ENCODE measurements around the gene INPP4B.

The INPP4B gene

DNA sequence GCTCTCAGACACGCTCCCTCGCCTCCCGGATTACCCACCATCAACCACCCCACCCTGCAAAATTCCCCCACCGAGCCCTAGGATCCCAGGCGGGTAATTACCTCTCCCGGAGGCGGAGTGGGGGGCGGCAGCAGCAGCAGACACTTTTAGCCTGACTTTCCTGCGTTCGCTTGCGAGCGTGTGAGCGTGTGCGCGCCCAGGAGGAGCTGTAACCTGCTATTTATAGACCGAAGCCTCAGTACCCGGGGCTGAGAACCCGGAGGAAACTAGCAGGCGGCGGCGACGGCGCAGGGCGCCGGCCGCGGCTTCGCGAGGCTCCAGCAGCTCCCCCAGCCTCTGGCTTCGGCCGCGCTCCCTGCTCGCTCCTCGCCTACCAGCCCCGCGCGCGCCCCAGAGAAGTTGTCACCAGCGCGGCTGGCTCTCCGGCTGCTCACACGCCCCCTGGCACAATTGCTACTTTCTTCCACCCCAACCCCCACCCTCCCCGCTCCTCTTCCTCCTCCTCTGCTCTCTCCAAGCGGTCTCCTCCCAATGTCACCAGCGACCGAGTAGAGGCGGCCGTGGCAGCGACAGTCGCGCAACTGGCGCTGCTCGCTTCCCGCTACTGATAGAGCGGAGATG, at the start of gene INPP4B:
TSS of gene INPP4B (minus strand) at position 194 of the 621 bp plus-strand sequence.
- DNase-seq = no peak

DNA sequence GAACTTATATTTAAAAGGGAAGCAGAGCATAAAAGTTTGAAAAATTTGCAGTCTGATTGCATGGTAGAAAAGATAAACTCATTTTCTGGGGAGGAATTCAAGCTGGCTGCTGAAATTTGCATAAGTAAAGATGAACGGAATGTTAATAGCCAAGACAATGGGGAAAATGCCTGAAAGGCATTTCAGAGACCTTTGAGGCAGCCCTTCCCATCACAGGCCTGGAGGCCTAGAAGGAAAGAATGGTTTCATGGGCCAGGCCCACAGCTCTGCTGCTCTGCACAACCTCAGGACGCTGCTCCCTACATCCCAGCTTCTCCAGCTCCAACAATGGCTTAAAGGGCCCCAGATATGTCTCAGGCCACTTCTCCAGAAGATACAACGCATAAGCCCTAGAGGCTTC, 46.9 kb upstream of the INPP4B start:
- DNase-seq = no peak

DNA sequence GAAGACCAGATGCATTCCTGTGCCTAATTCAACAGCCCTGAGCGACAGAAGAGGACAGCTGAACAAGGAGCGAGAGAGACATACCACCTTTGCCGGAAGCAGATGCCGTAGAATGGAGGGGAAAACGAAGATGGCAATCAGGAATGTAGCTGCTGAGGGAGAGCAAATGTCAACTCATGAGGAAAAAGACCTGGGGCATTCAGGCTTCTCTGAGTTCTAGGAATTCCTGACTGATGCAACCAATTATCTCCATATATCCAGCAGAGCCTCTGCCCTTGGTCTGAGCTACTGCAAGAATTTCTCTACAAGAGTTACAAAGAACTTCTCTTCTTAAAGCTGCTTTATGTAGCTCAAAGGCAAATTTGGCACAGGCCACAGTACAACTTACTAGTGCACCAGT, 40.5 kb upstream of the INPP4B start:
- DNase-seq = no peak

DNA sequence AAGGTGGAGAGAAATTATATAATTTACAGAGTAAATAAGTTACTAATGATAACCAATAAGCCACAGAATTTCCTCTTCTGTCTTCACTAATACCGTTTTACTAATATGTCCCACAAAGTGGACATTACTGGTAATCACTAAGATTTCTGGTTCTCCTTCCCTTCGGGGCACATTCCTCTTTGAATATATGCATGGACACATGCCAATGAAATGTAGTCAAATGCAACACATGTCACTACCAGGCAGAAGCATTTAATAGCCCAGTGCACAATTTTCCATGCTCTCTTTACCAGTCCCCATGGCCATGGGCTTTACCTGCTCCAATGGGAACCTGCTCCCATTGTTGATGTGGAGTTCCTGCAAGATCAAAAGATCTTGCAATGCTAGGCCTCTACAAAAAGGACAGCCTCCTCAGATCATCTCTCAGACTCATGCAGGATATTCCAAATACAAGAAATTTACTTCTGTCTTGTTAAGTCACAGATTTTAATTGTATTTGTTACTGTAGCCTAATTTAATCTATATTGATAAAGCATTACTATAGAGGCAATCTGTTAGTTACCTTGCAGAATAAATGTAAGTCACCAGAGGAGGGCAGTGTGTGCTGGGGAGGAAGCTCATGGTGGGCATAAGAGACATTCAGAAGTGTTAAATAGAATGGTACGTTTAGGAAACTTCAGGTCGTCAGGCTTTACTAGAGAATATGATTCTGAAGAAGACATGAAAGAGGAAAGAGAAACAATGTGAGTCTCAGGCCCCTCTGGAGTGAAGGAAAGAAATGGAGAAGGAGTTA, 37.1 kb upstream of the INPP4B start:
- DNase-seq = no peak

DNA sequence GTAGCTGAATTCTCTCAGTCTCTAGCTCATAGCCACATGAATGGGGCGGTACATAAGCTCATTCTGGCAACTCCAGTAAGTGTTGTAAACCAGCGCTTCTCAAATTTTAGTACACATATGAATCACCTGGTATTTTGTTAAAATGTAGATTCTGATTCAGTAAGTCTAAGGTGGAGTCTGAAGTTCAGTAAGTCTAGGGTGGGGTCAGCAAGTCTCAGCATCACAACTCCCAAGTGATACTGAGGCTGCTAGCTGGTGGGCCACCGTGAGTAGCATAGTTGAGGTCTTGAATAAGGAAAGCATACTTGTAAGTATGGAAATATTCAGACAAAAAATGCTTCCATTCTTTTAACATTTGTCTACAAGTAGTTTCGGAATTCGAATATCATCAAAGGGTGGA, 36.1 kb upstream of the INPP4B start:
- DNase-seq = no peak

DNA sequence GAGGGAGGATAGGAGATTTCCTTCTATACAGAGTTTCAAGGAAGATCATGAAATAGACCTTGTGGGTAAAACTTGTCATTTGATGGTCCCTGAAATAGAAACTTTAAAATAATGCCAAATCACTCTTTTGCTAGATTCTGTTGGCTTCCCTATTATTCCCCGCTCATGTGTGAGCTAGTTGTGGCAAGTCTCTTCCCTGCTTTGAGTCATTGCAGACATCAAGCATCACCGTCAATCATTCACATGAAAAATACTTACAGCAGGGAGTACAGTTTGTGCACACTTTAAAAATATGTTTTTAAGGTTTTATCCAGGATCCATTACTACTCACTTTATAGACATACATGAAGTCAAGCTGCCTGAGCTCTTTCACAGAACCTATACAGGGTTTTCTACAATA, 35.2 kb upstream of the INPP4B start:
- no peak for DNase-seq

DNA sequence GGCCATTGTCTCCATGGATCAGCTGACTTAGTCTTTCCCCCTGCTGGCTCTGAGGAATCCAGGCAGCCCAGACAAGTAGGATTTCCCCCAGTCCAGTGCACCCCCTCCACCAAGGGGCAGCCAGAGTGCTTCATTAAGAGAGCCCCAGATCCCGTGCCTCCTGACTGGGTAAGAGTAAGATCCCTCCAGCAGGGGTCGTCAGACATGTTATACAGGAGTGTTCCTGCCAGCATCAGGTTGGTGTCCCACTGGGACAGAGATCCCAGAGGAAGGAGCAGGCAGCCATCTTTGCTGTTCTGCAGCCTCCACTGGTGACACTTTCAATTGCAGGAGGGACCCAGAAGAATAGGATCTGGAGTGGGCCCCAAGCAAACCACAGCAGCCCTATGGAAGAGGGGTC, 29.0 kb upstream of the INPP4B start:
- no peak for DNase-seq

DNA sequence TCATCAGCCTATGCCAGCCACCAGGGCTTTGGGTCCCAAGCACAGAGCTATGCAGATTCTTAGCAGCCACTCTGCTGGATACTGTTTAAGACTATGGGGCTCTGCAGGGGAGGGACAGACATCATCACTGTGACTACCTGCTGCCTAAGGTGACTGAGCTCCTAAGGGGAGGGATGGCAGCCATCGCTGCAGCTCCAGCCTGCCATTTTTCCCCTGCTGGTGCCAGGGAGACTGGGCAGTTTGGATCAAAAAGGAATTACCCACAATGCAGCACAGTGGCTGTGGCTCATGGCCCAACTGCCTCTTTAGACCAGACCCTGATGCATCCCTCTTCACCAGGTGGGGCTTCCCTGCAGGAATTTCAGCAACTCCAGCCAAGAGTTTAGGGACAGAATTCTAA, 28.6 kb upstream of the INPP4B start:
- DNase-seq = no peak

DNA sequence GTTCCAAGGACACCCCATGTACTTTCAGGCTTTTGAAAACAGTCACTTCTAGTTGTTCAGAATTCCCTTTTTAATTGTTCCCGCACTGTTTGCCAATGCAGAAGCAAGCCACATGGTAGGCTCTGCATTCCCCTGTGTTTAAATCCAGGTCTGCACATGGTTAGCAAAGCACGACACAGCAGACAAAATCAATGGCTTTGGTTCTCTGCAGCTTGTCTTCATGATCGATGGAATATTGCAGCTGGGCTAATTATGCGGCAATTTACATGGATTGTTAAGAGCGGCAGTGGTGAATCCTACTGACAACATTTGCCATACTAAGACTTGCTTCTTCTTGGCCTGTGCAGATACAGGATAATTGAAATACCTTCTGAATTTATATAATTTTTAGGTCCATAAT, 20.6 kb upstream of the INPP4B start:
- DNase-seq = no peak

DNA sequence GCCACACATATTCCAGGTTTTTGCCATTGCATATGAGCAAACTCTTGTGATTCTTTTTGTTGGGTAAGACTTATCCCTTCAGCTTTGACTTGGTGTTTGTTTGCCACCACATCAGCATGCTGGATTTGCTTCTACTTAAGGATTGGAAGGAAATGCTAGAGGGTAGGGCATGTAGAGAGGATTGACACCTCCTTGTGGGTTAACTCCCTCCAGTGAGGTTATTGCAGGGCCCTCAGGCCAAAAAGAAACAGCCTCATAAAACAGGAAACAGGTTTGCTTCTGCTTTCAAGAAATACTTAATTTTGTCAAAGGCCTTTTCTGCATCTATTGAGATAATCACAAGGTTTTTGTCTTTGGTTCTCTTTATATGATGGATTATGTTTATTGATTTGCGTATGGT, 15.2 kb upstream of the INPP4B start:
- DNase-seq = no peak

DNA sequence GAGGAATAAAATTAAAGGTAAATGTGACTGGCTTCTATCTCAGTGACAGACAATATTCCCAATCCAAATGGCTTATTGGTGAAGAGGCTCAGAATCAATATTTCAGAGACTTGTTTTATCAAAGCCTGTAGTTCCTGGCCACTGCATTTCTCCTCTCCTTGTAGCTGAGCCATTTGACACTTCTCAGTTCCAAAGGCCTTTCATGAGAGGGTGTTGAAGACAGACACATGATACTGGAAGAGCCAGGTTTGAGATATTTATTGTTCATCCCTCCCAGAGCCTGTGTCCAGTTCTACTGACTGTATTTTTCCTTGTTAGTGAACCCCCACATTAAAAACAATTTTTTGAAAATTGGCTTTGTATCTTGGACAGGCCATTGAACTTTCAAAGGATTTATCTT, 12.9 kb upstream of the INPP4B start:
- DNase-seq = no peak

DNA sequence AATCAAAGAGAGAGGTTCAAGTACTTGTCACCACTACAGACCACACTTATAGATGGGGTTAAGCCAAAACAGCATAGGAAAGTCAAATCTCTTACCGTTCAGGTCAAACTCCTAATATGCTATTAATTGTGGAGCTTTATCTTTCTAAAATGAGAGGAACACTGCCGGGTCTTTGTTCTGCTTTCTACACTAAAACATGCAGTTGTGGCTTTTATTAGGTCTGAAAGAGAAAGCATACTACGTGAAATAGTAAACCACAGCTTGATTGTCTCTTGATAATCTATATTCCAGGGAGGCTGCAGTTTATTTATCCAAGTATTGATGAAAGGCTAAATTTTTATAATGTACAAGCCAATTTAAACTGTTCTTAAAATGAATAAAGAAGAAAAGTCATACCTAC, 12.3 kb upstream of the INPP4B start:
- DNase-seq = no peak

DNA sequence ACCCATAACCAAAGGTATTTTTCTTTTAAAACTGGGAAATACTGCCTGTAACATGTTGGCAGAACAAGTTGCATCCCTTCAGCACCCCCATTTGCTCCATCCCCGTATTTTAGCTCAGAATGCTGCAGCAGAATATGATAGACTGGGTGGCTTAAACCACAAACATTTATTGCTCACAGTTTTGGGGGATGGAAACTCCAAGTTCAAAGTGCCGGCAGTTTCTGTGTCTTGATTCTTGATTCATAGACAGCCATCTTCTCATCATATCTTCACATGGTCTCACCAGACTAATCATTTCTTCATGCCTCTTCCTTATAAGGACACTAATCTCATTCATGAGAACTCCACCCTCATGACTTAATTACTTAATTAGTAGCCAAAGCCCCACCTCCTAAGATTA, 10.5 kb upstream of the INPP4B start:
- no peak for DNase-seq

DNA sequence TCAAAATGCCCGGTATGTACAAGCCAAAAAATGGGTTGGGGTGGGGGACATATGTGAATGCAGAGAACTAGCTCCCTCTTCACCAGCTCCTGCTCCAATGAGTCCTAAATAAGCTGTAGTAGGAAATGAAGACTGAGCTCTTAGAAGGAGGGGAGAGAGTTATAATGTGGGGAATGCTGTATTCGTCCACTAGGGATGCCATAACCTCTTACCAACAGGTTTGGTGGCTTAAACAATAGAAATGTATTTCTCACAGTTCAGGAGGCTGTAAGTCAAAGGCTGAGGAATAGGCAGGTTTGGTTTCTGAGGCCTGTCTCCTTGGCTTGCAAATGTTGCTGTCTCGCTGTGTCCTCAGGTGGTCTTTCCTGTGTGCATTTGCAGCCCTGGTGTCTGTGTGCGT, 4.4 kb upstream of the INPP4B start:
- DNase-seq = no peak

DNA sequence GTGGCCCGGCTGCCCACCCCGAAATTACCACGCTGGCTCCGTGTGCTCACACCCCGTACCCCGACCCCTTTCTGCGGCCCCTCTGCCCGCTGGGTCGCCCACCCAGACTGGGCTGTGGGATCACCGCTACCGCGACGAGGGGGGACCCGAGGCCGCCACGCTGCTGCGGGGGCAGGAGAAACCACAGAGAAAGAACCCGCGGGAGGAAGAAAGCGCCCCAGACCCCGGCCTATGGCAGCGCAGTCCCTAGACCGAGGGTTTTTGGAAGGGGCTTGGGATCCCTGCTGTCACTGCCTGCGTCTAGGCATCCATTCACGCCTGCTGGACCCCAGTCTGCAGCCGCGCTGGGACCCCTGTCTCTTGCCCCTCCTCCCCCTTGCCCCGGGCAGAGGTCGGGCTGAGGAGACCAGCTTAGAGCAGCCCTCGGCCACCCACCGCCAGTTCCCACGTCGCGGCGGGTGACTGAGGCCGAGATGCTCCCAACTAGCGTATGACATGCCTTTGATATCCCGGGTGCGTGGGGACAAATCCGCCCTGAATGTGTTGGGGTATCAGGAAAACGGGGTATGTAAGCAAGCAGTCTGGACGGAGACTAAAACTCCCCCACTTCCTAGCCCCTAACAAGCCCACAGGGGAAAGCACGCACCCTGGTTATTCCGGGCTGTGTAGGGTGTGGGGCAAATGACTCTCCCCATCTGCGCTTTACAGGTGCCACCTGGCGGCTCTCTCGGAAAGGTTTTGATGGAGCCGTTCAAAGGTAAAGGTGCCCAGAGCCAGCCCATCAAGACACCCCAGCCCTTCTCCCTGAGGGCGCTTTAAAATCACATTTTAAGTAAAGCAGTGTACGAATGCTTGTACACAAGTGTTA, 862 bp upstream of the INPP4B start:
- DNase-seq = peak; percentile 12

DNA sequence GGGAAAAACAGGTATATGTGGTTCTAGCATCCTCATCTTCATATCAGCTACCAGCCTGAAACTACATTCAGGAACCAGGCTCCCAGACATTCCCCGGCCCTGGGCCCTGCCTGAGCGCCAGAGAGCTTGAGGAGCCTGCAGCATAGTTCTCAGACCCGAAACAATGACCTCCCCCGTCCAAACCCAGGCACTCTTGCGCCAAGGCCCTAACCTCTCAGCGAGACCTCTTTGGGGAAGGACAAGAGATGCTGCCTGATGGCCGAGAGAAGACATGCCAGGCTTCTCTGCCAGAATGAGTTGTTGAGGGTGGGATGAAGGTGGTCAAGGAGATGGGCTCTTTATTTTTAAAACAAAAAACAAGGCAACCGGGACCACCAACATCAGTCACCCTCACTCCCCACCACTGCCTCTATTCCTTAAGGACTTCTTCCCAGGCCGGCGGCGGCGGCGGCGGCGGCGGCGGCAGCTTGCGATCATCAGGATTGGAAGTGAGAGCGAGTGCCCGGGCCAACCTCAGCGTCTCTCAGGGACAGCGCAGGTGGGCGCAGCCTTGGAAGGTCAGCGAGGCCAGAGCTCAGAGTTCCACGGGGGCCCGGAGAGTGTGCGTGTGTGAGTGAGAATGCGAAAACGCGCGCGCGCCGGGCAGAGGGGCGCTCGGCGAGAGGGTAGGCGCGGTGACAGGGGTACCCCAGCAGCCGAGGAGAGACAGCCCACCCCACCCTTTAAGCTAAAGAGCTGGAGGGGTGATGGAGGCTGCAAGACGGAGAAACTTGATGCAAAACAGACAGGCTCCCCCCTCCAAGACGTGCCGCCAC, 601 bp downstream of the INPP4B start:
- no peak for DNase-seq

DNA sequence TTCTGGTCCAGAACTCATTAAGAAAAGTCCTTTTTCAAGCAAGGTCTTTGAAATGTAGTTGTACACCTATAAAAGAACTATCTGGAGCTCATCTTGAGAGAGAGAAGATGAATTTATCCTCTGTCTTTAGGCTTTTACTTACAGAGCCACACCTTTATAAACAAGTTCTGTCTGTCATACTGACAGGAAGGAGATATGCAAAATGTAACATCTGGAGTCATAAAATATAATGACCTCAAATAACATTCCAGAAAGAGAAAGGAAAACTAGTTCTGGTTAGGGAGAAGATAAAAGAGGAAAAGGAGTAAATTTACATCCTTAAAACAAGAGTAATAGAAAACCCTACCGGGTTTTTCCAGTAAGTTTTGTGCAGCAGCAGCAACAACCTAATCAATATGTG, 1.3 kb downstream of the INPP4B start:
- DNase-seq = no peak

DNA sequence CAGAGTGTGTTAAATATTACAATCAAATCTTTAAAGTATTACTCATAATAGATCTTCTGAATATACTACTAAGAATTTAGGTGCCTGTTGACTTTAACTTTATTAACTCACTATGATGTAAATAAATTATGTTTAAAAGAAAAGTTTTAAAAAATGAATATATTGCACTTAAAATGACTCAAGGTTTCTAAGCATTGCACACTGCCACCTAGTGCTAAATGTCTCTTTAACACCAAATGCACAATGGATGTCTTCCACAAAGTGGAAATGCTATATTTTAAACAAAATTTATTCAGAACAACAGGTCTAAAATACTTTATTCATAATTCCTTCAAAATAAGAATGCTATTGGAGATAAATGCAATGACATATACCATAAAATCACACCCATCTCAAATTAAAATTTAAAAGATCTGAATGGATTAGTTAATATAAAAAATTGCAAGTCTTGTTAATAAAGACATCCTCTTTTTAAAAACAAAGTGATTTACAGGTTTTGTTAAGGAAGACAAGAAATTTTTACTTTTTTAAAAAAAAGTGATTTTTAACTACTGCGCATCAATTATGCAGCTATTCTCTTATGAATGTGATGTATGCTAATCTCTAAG, 5.5 kb downstream of the INPP4B start:
- DNase-seq = no peak

DNA sequence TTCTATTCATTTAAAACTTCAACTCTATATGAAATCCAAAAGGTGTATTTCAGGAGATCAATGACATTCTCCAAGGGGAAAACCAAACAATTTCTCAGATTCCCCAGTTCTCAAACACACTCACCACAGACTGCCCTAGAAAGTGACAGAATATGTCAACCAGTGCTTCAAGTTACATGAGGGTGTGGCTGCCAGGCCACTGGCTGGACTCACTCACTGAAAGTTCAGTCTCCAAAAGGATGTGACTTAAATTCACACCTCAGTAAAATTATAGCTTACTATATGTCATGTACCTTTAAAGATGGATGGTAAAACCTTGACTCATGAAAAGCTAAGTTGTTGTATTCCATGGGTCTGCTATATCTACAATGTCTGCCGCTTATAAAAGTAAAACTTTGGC, 7.3 kb downstream of the INPP4B start:
- DNase-seq = no peak

DNA sequence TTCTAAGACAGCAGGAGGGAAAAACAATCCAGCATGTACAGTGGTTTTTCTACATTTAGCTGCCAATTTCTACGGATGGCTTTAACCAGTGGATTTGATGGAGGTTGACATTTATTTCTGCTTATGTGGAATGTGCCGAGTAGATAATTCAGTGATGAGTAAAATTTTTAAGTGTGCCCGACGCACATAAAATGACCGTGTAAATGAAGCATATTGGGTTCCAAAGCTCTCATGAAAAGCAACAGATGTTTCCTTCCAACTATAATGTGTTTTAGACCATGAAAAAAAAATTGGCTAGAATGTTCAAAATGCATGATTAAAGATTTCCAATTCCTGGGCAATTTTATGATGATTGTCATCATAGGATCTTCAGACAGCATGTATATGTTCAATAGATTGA, 14.1 kb downstream of the INPP4B start:
- DNase-seq = no peak

DNA sequence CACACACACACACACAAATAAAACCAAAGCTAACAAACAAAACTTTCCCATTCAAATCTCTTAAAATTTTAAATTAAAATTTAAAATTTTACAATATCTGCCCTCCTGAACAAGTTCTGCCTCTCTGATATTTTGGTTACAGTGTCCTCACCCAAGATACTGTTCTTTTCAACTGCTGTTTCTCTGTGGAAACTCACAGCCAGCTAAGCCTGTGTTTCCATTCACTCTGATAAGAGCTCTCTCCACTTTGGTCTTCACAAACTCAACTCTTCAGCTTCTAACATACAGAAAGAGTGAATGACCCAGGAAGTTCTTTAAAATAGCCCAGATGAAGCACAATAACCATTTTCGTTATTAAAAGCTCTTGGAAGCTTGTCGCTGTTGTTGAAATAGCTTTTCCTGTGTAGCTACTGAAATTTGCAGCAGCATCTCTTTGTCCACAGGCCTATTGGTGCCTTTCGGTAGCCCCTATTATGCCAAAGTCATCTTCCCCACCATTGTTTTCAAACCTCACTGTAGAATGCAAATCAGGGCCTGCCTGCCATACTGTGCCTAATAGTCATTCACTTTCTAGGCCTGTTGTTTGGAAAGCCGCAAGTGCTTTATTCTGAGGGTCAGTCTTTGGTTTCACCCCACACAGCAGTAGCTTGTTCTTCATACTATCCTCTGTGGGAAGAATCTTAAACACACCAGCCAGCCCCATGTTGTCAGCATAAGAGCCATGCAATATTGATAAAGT, 19.4 kb downstream of the INPP4B start:
- DNase-seq = no peak

DNA sequence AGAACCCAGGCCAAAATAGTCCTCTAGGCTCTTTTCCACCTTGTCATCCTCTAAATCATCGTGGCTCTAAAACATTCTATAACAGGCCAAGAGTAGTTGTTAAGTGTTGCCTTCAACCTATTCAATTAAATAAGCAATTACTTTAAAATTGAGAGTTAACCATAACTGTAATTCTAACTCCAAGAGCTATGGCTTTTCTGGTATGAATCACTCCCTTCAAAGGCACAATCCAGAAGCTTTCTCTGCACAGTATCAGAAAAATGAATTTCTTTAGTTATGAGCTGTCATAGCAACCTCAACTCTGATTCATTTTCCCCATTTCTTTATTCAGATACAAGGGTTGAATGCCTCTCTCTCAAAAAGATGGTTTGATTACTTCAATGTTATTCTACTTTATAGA, 21.7 kb downstream of the INPP4B start:
- no peak for DNase-seq
